GM12878 (cell line): ENCODE data around the gene SERPINB5. TPM values are rescaled to one million over a fixed set of nuclear protein-coding genes. Genes with fewer than 3 reads are reported as not detected.

Source experiments
- ATAC-seq: fragments of 200-7000 bp; cut with Tn5 transposase; 3 replicates; pipeline ENCODE4 v1.9.1; 2020; ENCODE audit warnings: mild to moderate bottlenecking, moderate library complexity
- BruUV-seq: library from RNA; stranded (reverse); fragments of 400-500 nt; replicated peaks from 2 replicates; lab custom pipeline; 2021; lab: Mats Ljungman, UMichigan
- CTCF ChIA-PET: fragments of 300-600 bp; sonication (Branson Sonifier 250); formaldehyde crosslinking; extraction: SDS; loops from one replicate; lab custom pipeline; 2021; ENCODE audit warnings: inconsistent platforms; lab: Yijun Ruan, JAX
- POLR2A ChIA-PET: fragments of 350-600 bp; formaldehyde crosslinking; extraction: SDS; loops from one replicate; lab custom pipeline; 2021; ENCODE audit warnings: inconsistent platforms; lab: Charles Lee
- RAD21 ChIA-PET: fragments of 300-600 bp; sonication (Branson Sonifier 250); formaldehyde crosslinking; loops from one replicate; lab custom pipeline; 2023; ENCODE audit warnings: antibody characterized with exemption; ENCODE audit not compliant: unreplicated experiment; lab: Charles Lee
- SMC1A ChIA-PET: fragments of 300-600 bp; sonication (Branson Sonifier 250); formaldehyde crosslinking; loops from one replicate; lab custom pipeline; 2023; ENCODE audit not compliant: unreplicated experiment, uncharacterized antibody; lab: Charles Lee
- DNase-seq: peaks from one replicate; pipeline ENCODE4 v3.0.0-alpha.2; 2011; ENCODE audit warnings: low read depth, low spot score
- FAIRE-seq: peaks from 3 replicates; lab custom pipeline; 2011; peaks lifted over from hg19 to GRCh38; lab: Jason Lieb, UNC
- H2AFZ ChIP-seq: 2 replicates; pipeline ENCODE4 v1.6.0; 2011; ENCODE audit warnings: low read depth, low read length, control low read depth; ENCODE audit not compliant: control insufficient read depth
- H3K27ac ChIP-seq: 2 replicates; pipeline ENCODE4 v1.5.1; 2011; ENCODE audit warnings: control low read depth; ENCODE audit not compliant: control insufficient read depth, insufficient read depth
- H3K27me3 ChIP-seq, 2 experiments: replicated peaks in 1 of 2; 2 replicates each; pipeline versions ENCODE4 v1.6.0 to v1.6.1; 2011; ENCODE audit warnings: low read length in 1 of 2; ENCODE audit not compliant: control insufficient read depth in 2 of 2, insufficient read depth in 2 of 2
- H3K36me3 ChIP-seq, 2 experiments: 2 replicates each; pipeline ENCODE4 v1.5.1; 2011; ENCODE audit warnings: low read length in 1 of 2; ENCODE audit not compliant: control insufficient read depth in 2 of 2, insufficient read depth in 2 of 2
- H3K4me1 ChIP-seq: 2 replicates; pipeline ENCODE4 v1.6.1; 2011; ENCODE audit warnings: mild to moderate bottlenecking, low read length, moderate library complexity, mixed read lengths; ENCODE audit not compliant: control insufficient read depth, insufficient read depth
- H3K4me2 ChIP-seq: 2 replicates; pipeline ENCODE4 v1.6.0; 2011; ENCODE audit warnings: control low read depth; ENCODE audit not compliant: control insufficient read depth, insufficient read depth
- H3K4me3 ChIP-seq: fragments of 200-600 bp; sonication (generic); 2 replicates; pipeline ENCODE4 v1.5.1; 2016
- H3K79me2 ChIP-seq: 2 replicates; pipeline ENCODE4 v1.6.0; 2011; ENCODE audit warnings: low read length; ENCODE audit not compliant: control insufficient read depth, insufficient read depth
- H3K9ac ChIP-seq: 2 replicates; pipeline ENCODE4 v1.8.0; 2011; ENCODE audit warnings: low read length, control low read depth, mixed read lengths; ENCODE audit not compliant: control insufficient read depth, insufficient read depth
- H3K9me3 ChIP-seq: replicated peaks from 3 replicates; pipeline ENCODE4 v1.5.1; 2011; ENCODE audit warnings: mild to moderate bottlenecking, low read length; ENCODE audit not compliant: control insufficient read depth, insufficient read depth
- H4K20me1 ChIP-seq: 2 replicates; pipeline ENCODE4 v1.6.0; 2011; ENCODE audit not compliant: control insufficient read depth, insufficient read depth
- CBX5 ChIP-seq: sonication (generic); IDR thresholded peaks from 2 replicates; pipeline ENCODE4 v1.6.1; 2016; ENCODE audit warnings: low read depth, moderate library complexity, mild to moderate bottlenecking, inconsistent platforms
- CREB1 ChIP-seq: IDR thresholded peaks from 2 replicates; pipeline ENCODE4 v1.6.1; 2012; ENCODE audit warnings: low read depth, mild to moderate bottlenecking, inconsistent platforms
- PAX5 ChIP-seq: IDR thresholded peaks from 2 replicates; pipeline ENCODE4 v1.6.1; 2011; ENCODE audit warnings: low read depth, low read length, borderline replicate concordance
- PAX8 ChIP-seq: fragments of 450-650 bp; IDR thresholded peaks from 2 replicates; pipeline ENCODE4 v1.6.1; 2017; ENCODE audit warnings: mild to moderate bottlenecking, moderate library complexity
- USF2 ChIP-seq: IDR thresholded peaks from 2 replicates; pipeline ENCODE4 v1.6.1; 2011; ENCODE audit warnings: low read depth, low read length, improper control_type of control experiment, borderline replicate concordance
- ZBTB11 ChIP-seq: fragments of 450-650 bp; formaldehyde crosslinking; IDR thresholded peaks from 2 replicates; pipeline ENCODE4 v1.5.0; 2022; ENCODE audit warnings: mild to moderate bottlenecking, missing genetic modification characterization
- ZNF217 ChIP-seq: fragments of 450-650 bp; IDR thresholded peaks from 2 replicates; pipeline ENCODE4 v1.6.1; 2017; ENCODE audit warnings: antibody characterized with exemption, mild to moderate bottlenecking
- WGBS: methylation state at CpG from one replicate; pipeline ENCODE4 v1.1.6; 2016; ENCODE audit warnings: low lambda C conversion rate; ENCODE audit not compliant: insufficient replicate concordance, insufficient coverage; ENCODE audit errors: missing lambda C conversion rate; 5-methylcytosine and 5-hydroxymethylcytosine counted together
- in situ Hi-C: fragments of 300-500 bp; cut with MboI; formaldehyde crosslinking; loops from 9 replicates; pipeline ENCODE4 v1.14.3; 2018; ENCODE audit warnings: mixed read lengths
- intact Hi-C: fragments of 100-400 bp; cut with micrococcal nuclease; formaldehyde crosslinking; loops from one replicate; pipeline ENCODE4 v1.14.2; 2022; ENCODE audit not compliant: unreplicated experiment
- polyA plus RNA-seq, 11 experiments: library from polyadenylated mRNA; depleted of rRNA in 4 of 11; unstranded in 6 of 11; stranded (reverse) in 5 of 11; fragments of >200 nt; fragmentation: Nextera tagmentation in 4 of 11; fragmentation: Illumina TruSeq in 1 of 11; extraction: Ambion mirVana in 4 of 11; extraction: Trizol in 1 of 11; gene quantifications; 1 replicate in 1 of 11; 2 replicates in 10 of 11; pipeline versions ENCODE4 v1.2.1 to v1.2.3, GENCODE V29; 2011 to 2016; ENCODE audit warnings: inconsistent platforms in 2 of 11, missing spikeins in 2 of 11, low read depth in 1 of 11
- total RNA-seq, 4 experiments: library from RNA; depleted of rRNA in 3 of 4; stranded (reverse); fragments of >200 nt in 3 of 4; fragmentation: Illumina TruSeq in 1 of 4; extraction: Trizol in 1 of 4; gene quantifications; 2 replicates each; pipeline versions ENCODE4 v1.2.1 to v1.2.3, GENCODE V29; 2013 to 2021

Gene SERPINB5
- total and polyA plus RNA-seq, 10 of the 15 experiments (the other 5 are each of a cell fraction or from before 2014, with no cell fraction given) = 0.03 to 0.04 TPM; not detected in 8

GRCh38 chr18:63523660-63524059 is 46.9 kb downstream of the SERPINB5 start:
- ChIA-PET SMC1A (interaction anchor here (2.7 kb wide), 1 partner anchor 12 kb away, joined by 7 read pairs; no protein-coding TSS in a partner anchor), RAD21 (no interaction called here), CTCF (interaction anchor here (0.7 to 4.2 kb wide), 2 partner anchors 55 to 1461 kb away, joined by 3 to 33 read pairs; no protein-coding TSS in a partner anchor), POLR2A (no interaction called here)
- BruUV-seq = no TSS peak
- no peak overlapping the region for H3K27ac ChIP-seq
- H3K9ac ChIP-seq = no peak overlapping the region
- in situ Hi-C loops (loop anchor here (5.0 to 25.0 kb wide), 3 partner anchors 49 to 464 kb away; no protein-coding TSS in a partner anchor), intact Hi-C loops (no loop called here)
- FAIRE-seq (no peak), ATAC-seq (no peak), DNase-seq (no peak)
- no peaks in the 10 kb centered on the region for H3K79me2 ChIP-seq
- no peaks in the 10 kb centered on the region for H4K20me1 ChIP-seq
- no peak overlapping the region for H3K4me3 ChIP-seq
- H3K4me1 ChIP-seq = no peaks in the 10 kb centered on the region
- no peak for TF ChIP-seq ZNF217
- TF ChIP-seq PAX5 = peak; percentile 89
- TF ChIP-seq CREB1 = no peak
- no peak for TF ChIP-seq ZBTB11
- TF ChIP-seq PAX8 = peak; percentile 78; the same call in 1 of the 2 replicates
- no peak for TF ChIP-seq USF2
- TF ChIP-seq CBX5 = no peak
- no peaks in the 10 kb centered on the region; the same call in 2 of the 3 replicates for H3K9me3 ChIP-seq
- no peak overlapping the region for H3K4me2 ChIP-seq
- H3K36me3 ChIP-seq = no peaks in the 10 kb centered on the region
- WGBS = 41% methylated on average over 4 of the region's 4 CpGs
- no peaks in the 10 kb centered on the region; a peak in 1 of 4 replicates for H3K27me3 ChIP-seq
- H2AFZ ChIP-seq = no peak overlapping the region
